Uterus (tissue), 4 donors: ENCODE results near the gene ARAP2. TPM values are rescaled to one million over a fixed set of nuclear protein-coding genes. Genes with fewer than 3 reads are reported as not detected.

Source experiments
- DNase-seq, 2 donors: peaks; one replicate each; pipeline ENCODE4 v3.0.0-alpha.2; 2019 to 2020
- H3K27ac ChIP-seq, 2 donors: fragments of 200-600 bp; sonication (generic); 1 replicate in 1 of 2; 2 replicates in 1 of 2; pipeline ENCODE4 v1.5.1; 2016 to 2018
- H3K27me3 ChIP-seq, 2 donors: fragments of 200-600 bp; sonication (generic); one replicate each; pipeline ENCODE4 v1.5.1; 2018 to 2019; ENCODE audit warnings: control low read depth in 1 of 2
- H3K36me3 ChIP-seq, 2 donors: fragments of 200-600 bp; sonication (generic); one replicate each; pipeline ENCODE4 v1.5.1; 2019; ENCODE audit warnings: control low read depth in 1 of 2
- H3K4me1 ChIP-seq, 2 donors: fragments of 200-600 bp; sonication (generic); one replicate each; pipeline ENCODE4 v1.5.1; 2018 to 2019; ENCODE audit warnings: control low read depth in 1 of 2
- H3K4me3 ChIP-seq, 2 donors: fragments of 200-600 bp; sonication (generic); 1 replicate in 1 of 2; 2 replicates in 1 of 2; pipeline ENCODE4 v1.5.1; 2018 to 2019; ENCODE audit warnings: mild to moderate bottlenecking in 1 of 2
- H3K9me3 ChIP-seq, 2 donors: fragments of 200-600 bp; sonication (generic); one replicate each; pipeline ENCODE4 v1.5.1; 2019; ENCODE audit warnings: control low read depth in 1 of 2
- POLR2A ChIP-seq, 2 donors: fragments of 450-650 bp; IDR thresholded peaks; one replicate each; pipeline ENCODE4 v1.6.1; 2016; ENCODE audit warnings: antibody characterized with exemption in 2 of 2, mild to moderate bottlenecking in 1 of 2, moderate library complexity in 1 of 2
- intact Hi-C: fragments of 100-400 bp; cut with DNase I; formaldehyde crosslinking; loops from one replicate; pipeline ENCODE4 v1.15.1; 2023; ENCODE audit warnings: low total_unique reads
- total RNA-seq, 4 donors: library from RNA; depleted of rRNA in 3 of 4; stranded (reverse); fragments of >200 nt in 3 of 4; gene quantifications; one replicate each; pipeline versions ENCODE4 v1.1.0 to v1.2.4, GENCODE V29; 2014 to 2023
- TF ChIP-seq, protein P1 (sequence below), 4 experiments: fragments of 200-600 bp in 2 of 4; fragments of 450-650 bp in 2 of 4; sonication (generic) in 2 of 4; IDR thresholded peaks; one replicate each; pipeline ENCODE4 v1.5.1; 2016 to 2019; ENCODE audit warnings: antibody characterized with exemption in 4 of 4, mild to moderate bottlenecking in 2 of 4, moderate library complexity in 1 of 4
- donor health status: DM: yes; HTN: yes; CAD: no.

The ARAP2 gene
- total RNA-seq, 4 donors from 2014 or later = 10.5 to 134 (median 27.1) TPM

- Histone ChIP-seq H3K9me3 (no peaks in the 10 kb centered on the region), H3K27ac (no peak overlapping the region), H3K4me1 (no peaks in the 10 kb centered on the region), H3K27me3 (no peaks in the 10 kb centered on the region), H3K36me3 (no peaks in the 10 kb centered on the region), H3K4me3 (no peak overlapping the region)
- TF ChIP-seq, protein P1, sequence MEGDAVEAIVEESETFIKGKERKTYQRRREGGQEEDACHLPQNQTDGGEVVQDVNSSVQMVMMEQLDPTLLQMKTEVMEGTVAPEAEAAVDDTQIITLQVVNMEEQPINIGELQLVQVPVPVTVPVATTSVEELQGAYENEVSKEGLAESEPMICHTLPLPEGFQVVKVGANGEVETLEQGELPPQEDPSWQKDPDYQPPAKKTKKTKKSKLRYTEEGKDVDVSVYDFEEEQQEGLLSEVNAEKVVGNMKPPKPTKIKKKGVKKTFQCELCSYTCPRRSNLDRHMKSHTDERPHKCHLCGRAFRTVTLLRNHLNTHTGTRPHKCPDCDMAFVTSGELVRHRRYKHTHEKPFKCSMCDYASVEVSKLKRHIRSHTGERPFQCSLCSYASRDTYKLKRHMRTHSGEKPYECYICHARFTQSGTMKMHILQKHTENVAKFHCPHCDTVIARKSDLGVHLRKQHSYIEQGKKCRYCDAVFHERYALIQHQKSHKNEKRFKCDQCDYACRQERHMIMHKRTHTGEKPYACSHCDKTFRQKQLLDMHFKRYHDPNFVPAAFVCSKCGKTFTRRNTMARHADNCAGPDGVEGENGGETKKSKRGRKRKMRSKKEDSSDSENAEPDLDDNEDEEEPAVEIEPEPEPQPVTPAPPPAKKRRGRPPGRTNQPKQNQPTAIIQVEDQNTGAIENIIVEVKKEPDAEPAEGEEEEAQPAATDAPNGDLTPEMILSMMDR (IDR thresholded peaks at IDR 0.05) = no peak
- TF ChIP-seq POLR2A (IDR thresholded peaks at IDR 0.05) = no peak
- DNase-seq = no peak
- intact Hi-C loops = no loop called here
These were observed 188.2 kb downstream of the ARAP2 start for GRCh38 chr4:36056136-36056535.

DNA sequence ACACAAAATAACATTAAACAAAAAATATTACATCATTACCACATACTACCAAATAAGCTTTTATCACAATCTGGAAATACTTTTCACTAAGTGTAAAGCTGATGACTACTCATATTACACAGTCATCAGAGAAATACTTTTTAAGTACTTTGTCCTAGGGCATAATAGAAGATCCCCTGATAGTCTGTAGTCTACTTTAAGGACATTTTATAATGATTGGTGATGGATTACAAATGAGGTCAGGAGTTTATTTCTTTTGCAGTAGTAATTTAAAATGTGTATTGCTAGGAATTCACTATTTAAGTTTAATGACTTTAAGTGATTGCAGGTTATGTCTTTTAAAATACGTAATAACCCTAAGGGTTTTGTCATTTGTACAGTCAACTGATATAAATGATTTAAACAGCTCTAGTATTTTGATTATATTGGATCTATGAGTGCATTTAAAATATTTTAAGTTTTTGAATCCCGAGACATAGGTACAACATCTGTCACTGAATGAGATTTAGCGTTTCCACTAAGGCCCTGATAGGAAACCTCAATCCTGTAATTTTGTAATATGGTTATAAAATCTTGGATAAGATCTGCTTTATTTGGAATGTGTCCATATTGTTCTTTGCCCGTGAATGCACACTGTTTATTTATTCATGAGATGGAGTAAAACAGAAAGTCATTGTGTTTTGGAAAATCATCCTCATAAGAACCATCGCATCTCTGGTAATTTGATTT lies 189.5 kb downstream of the ARAP2 start:
- TF ChIP-seq, protein P1 (IDR thresholded peaks at IDR 0.05) = no peak
- no peak for TF ChIP-seq POLR2A (IDR thresholded peaks at IDR 0.05)
- no peaks in the 10 kb centered on the region for H3K27me3 ChIP-seq
- no peak overlapping the region for H3K27ac ChIP-seq
- no peaks in the 10 kb centered on the region for H3K9me3 ChIP-seq
- H3K4me1 ChIP-seq = no peaks in the 10 kb centered on the region
- intact Hi-C loops = no loop called here
- H3K4me3 ChIP-seq = no peak overlapping the region
- no peaks in the 10 kb centered on the region for H3K36me3 ChIP-seq
- DNase-seq = no peak

DNA sequence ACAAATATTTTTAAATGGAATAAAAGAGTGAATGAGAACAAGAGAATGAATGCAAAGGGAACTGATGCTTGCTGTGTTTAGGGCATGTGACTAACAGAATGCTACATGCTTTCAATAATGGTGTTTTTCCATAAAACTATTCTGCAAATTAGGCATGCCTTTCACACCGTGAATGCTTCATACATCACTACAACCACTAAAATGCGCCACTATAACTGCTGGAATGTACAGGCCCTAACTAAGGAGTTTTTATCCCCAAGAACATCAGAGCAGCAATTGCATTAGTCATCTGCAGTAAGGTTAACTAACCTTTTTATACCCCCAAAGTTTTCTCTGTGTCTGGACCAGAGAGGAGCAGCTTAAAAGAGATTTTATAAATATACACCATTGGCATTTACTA lies 190.4 kb downstream of the ARAP2 start:
- H3K27ac ChIP-seq = no peak overlapping the region
- H3K4me1 ChIP-seq = no peaks in the 10 kb centered on the region
- no peak overlapping the region for H3K4me3 ChIP-seq
- TF ChIP-seq, protein P1 (IDR thresholded peaks at IDR 0.05) = no peak
- no peak for TF ChIP-seq POLR2A (IDR thresholded peaks at IDR 0.05)
- no peaks in the 10 kb centered on the region for H3K27me3 ChIP-seq
- no peaks in the 10 kb centered on the region for H3K9me3 ChIP-seq
- intact Hi-C loops = no loop called here
- H3K36me3 ChIP-seq = no peaks in the 10 kb centered on the region
- no peak for DNase-seq

DNA sequence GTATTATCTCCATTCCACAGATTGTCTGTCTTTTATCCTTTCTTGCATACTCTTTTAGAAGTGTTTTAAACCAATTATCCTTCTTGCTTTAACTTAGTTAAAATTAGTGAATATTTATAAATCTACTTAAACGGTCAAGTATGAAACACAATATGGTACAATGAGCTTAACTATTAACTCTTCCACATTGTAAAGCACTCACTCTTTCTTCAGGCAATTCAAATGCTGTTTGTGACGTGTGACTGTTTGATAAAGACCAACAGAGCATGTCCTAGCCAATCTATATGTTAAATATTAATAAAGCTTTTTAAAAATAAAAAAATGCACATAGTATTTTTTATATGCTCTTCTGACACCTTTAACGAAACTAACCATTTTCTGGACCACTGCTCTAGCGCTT lies 192.7 kb downstream of the ARAP2 start:
- H3K36me3 ChIP-seq = no peaks in the 10 kb centered on the region
- no peak overlapping the region for H3K4me3 ChIP-seq
- DNase-seq = no peak
- no peak overlapping the region for H3K27ac ChIP-seq
- intact Hi-C loops = no loop called here
- no peaks in the 10 kb centered on the region for H3K27me3 ChIP-seq
- H3K4me1 ChIP-seq = no peaks in the 10 kb centered on the region
- TF ChIP-seq, protein P1 (IDR thresholded peaks at IDR 0.05) = no peak
- TF ChIP-seq POLR2A (IDR thresholded peaks at IDR 0.05) = no peak
- no peaks in the 10 kb centered on the region for H3K9me3 ChIP-seq

DNA sequence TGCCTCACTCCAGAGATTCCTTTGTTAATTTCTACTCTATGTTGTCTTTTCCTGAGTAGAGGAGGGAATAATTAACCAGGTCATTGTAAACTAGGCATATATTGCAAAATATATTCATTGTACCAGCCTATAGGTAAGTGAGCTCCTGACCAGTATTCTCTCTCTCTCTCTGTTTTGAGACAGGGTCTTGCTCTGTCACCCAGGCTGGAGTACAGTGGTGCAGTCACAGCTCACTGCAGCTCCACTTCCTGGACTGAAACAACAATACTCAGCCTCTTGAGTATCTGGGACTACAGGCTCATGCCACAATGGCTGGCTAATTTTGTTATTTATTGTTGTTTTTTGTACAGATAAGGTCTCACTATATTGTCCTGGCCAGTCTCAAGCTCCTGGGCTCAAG lies 198.3 kb downstream of the ARAP2 start:
- TF ChIP-seq, protein P1 (IDR thresholded peaks at IDR 0.05) = no peak
- TF ChIP-seq POLR2A (IDR thresholded peaks at IDR 0.05) = no peak
- Histone ChIP-seq H3K27ac (no peak overlapping the region), H3K27me3 (no peaks in the 10 kb centered on the region), H3K9me3 (no peaks in the 10 kb centered on the region), H3K36me3 (no peaks in the 10 kb centered on the region), H3K4me3 (no peak overlapping the region), H3K4me1 (no peaks in the 10 kb centered on the region)
- intact Hi-C loops = no loop called here
- DNase-seq = no peak
